Astrocyte of the cerebellum (primary cell): ENCODE data around the gene ST3GAL2.
"Not testable (repeated sequence)": the region's sequence is repeated elsewhere in the genome, so short reads cannot be mapped to it uniquely, and the experiment has no call there.

ENCODE experiments used
- DNase-seq: peaks from one replicate; pipeline ENCODE4 v3.0.0-alpha.2; 2011; ENCODE audit warnings: low read depth
- H3K4me3 ChIP-seq: 2 replicates; pipeline ENCODE4 v1.5.1; 2011; ENCODE audit warnings: mild to moderate bottlenecking, low read depth, low read length, moderate library complexity
- CTCF ChIP-seq: IDR thresholded peaks from 2 replicates; pipeline ENCODE4 v1.5.1; 2012; ENCODE audit warnings: low read length, low read depth, moderate library complexity, mild to moderate bottlenecking; ENCODE audit errors: missing control alignments
- in situ Hi-C: cut with HindIII; loops from 2 replicates; pipeline ENCODE4 v1.10.0; 2017; ENCODE audit warnings: low sequenced_read_pairs

Gene ST3GAL2

GRCh38 chr16:70454222-70455034 is 15.5 kb upstream of the ST3GAL2 start, which contains the start of gene FCSK:
Gene FCSK, plus strand, starts transcription at chr16:70454595. Its CDS starts 8,596 bp downstream, at chr16:70463191.
- TF ChIP-seq CTCF, result no peak
- in situ Hi-C loops, result no loop called here
- DNase-seq, result no peak
- peak within 1 kb of the TSS; percentile 93 for H3K4me3 ChIP-seq

GRCh38 chr16:70453892-70454221 is 15.0 kb upstream of the ST3GAL2 start:
- TF ChIP-seq CTCF, result no peak
- peak overlapping the region; percentile 93 for H3K4me3 ChIP-seq
- in situ Hi-C loops, result no loop called here
- no peak for DNase-seq

- H3K4me3 ChIP-seq, result peak overlapping the region; percentile 93
- TF ChIP-seq CTCF, result no peak
- DNase-seq, result no peak
- in situ Hi-C loops, result no loop called here
Observed at GRCh38 chr16:70453117-70453891, 14.4 kb upstream of the ST3GAL2 start.

- in situ Hi-C loops, H3K4me3 ChIP-seq, DNase-seq: not testable (repeated sequence)
Observed at GRCh38 chr16:70451004-70451340, 12.1 kb upstream of the ST3GAL2 start.

- H3K4me3 ChIP-seq, DNase-seq, in situ Hi-C loops: not testable (repeated sequence)
Observed at GRCh38 chr16:70450142-70451003, 11.5 kb upstream of the ST3GAL2 start.

GRCh38 chr16:70448075-70448474 is 9.2 kb upstream of the ST3GAL2 start:
- in situ Hi-C loops, result no loop called here
- no peak for DNase-seq
- no peak overlapping the region for H3K4me3 ChIP-seq
- TF ChIP-seq CTCF, result no peak

GRCh38 chr16:70444249-70445063 is 5.6 kb upstream of the ST3GAL2 start:
- TF ChIP-seq CTCF, result no peak
- H3K4me3 ChIP-seq, result no peak overlapping the region
- DNase-seq, result no peak
- in situ Hi-C loops, result no loop called here
